LNCaP clone FGC (cell line): Measurements from ENCODE around the gene RPP14.

Source experiments
- DNase-seq: peaks from one replicate; pipeline ENCODE4 v3.0.0-alpha.2; 2011; ENCODE audit warnings: low read depth
- H3K4me3 ChIP-seq: 2 replicates; pipeline ENCODE4 v1.5.1; 2011; ENCODE audit warnings: mild to moderate bottlenecking, low read depth, low read length, control low read depth
- CTCF ChIP-seq: IDR thresholded peaks from 2 replicates; pipeline ENCODE4 v1.5.1; 2012; ENCODE audit warnings: mild to moderate bottlenecking; ENCODE audit not compliant: control insufficient read depth, insufficient read depth; ENCODE audit errors: extremely low read depth

RPP14 gene

DNA sequence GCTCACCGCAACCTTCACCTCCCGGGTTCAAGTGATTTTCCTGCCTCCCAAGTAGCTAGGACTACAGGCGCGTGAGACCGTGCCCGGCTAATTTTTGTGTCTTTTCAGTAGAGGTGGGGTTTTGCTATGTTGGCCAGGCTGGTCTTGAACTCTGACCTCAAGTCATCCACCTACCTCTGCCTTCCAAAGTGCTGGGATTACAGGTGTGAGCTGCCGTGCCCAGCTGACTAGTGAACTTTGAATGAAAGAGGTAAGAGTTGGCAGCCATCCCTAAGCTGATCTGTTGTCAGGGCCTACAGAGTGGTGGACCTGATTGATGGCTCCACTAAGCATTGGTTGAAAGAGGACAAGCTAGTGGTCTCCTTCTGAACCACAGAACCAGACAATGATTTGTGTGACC lies 41.9 kb downstream of the RPP14 start:
- H3K4me3 ChIP-seq: no peak overlapping the region
- TF ChIP-seq CTCF: no peak
- DNase-seq: no peak

- no peak for TF ChIP-seq CTCF
- DNase-seq: no peak
- H3K4me3 ChIP-seq: no peak overlapping the region
These were observed 44.0 kb downstream of the RPP14 start for GRCh38 chr3:58349792-58350626.

DNA sequence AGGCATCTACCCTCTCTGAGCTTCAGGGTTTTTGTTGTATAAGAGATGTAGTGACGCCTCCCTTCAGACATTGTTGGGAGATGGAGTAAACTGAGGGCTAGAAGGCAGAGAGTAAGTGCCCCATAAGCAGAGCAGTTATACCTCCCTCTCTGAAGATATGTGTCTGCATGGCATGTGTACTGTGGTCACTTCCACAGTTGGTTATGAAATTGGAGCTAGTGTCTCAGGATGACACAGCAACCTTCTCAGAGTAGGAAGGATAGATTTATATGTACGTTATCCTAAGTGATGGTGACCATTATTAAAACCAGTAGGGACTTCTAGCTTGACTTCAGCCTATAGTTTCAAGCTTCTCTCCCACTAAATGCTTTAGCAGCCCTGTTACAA lies 44.6 kb downstream of the RPP14 start:
- TF ChIP-seq CTCF: no peak
- no peak overlapping the region for H3K4me3 ChIP-seq
- no peak for DNase-seq

DNA sequence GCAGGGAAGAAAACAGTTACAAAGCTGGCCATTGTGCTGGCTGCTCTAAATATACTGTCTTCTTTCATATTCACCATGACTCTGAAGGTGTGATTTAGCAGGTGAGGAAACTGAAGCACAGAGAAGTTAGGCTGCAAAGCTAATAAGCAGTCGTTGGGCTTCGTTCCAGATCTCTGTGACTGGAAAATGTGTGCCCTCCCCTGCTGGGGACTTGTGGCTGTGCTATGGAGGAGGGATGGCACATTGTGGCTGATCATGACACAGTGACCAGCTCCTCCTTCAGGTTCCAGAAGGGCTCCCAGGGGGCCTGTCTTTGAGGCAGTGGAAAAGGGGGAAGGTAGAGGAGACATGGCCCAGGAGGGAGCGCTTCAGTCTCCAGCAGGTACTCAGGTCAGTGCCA lies 45.9 kb downstream of the RPP14 start:
- no peak for TF ChIP-seq CTCF
- no peak for DNase-seq
- no peak overlapping the region for H3K4me3 ChIP-seq

- no peak for TF ChIP-seq CTCF
- no peak overlapping the region for H3K4me3 ChIP-seq
- DNase-seq: no peak
These were observed 46.6 kb downstream of the RPP14 start for GRCh38 chr3:58352626-58353025.

DNA sequence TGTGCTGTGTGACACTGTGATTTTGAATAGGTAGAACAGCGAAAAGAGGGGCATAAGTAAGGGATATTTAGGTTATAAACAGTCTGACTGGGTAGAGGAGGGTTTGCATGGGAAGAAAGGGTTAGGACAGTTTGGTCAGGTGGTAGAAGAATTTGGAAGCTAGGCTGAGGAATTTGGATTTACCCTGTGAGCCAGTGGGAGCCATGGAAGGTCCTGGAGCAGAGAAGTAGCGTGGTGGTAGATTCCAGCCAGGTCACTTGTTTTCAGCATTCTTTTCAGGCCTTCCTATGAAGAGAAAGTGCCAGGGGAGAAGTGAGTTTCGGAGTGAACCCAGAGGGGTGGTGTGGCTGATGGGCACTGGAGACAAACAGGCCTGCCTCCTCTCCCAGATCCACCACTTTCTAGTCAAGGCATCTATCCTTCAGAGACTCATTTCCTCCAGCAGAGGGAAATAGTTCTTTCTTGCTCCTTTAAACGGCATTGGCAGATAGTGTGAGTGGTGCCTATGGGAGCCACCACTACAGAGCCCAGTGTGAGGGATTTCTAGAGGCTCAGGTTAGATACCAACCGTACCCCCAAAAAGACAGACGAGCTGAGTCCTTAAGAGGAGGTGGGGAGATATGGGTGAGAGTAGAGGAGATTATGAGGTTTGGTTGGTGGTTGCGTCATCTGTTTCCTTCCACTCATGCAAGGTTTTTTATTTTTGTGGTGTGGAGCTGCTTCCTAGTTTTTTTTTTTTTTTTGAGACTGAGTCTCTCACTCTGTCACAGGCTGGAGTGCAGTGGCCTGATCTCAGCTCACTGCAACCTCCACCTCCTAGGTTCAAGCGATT lies 47.9 kb downstream of the RPP14 start:
- TF ChIP-seq CTCF: no peak
- DNase-seq: no peak
- no peak overlapping the region for H3K4me3 ChIP-seq
